ENCODE data around the gene MCTP1.

GRCh38 chr5:94675965-94676618 lies 608.8 kb downstream of the MCTP1 start:
- TF ChIP-seq, protein P1, sequence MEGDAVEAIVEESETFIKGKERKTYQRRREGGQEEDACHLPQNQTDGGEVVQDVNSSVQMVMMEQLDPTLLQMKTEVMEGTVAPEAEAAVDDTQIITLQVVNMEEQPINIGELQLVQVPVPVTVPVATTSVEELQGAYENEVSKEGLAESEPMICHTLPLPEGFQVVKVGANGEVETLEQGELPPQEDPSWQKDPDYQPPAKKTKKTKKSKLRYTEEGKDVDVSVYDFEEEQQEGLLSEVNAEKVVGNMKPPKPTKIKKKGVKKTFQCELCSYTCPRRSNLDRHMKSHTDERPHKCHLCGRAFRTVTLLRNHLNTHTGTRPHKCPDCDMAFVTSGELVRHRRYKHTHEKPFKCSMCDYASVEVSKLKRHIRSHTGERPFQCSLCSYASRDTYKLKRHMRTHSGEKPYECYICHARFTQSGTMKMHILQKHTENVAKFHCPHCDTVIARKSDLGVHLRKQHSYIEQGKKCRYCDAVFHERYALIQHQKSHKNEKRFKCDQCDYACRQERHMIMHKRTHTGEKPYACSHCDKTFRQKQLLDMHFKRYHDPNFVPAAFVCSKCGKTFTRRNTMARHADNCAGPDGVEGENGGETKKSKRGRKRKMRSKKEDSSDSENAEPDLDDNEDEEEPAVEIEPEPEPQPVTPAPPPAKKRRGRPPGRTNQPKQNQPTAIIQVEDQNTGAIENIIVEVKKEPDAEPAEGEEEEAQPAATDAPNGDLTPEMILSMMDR (IDR thresholded peaks at IDR 0.05) = no peak
- no peak for TF ChIP-seq POLR2A (IDR thresholded peaks at IDR 0.05)
- no peak for TF ChIP-seq POLR2AphosphoS5 (IDR thresholded peaks at IDR 0.05)
